Measurements from ENCODE around the gene GNAQ. TPM values are rescaled to one million over a fixed set of nuclear protein-coding genes. Genes with fewer than 3 reads are reported as not detected.

The GNAQ gene
- total RNA-seq, 1 experiment from 2014 or later: 0.51 TPM

DNA sequence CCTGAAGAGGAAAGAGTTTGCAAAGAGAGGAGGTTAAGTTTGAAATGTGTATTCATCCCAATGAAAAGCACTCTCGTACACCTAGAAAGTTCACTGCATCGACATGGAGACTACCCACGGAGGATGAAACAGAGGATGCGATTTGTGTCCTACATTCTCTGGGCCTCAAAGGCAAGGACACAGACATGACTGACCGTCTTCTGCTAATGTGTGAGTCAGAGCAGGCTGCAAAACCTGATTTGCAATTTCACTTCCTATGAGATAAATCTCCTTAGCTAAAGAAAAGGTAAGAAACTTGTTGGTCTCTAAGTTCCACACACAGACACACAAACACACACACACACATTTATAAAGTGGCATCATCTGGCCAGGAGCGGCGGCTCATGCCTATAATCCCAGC is 98.6 kb downstream of the GNAQ start:
- H3K4me3 ChIP-seq (ENCODE audit: low read length): no peak overlapping the region
- H4K20me1 ChIP-seq (ENCODE audit: low read length): no peaks in the 10 kb centered on the region
- H3K36me3 ChIP-seq (ENCODE audit: low read depth, low read length): no peaks in the 10 kb centered on the region
- H3K27ac ChIP-seq (ENCODE audit: low read length): no peak overlapping the region
- no peaks in the 10 kb centered on the region for H3K79me2 ChIP-seq (ENCODE audit: low read length)
- H3K4me1 ChIP-seq (ENCODE audit: insufficient read depth, low read length): peaks cover 8% of the 10 kb centered on the region; the same call in 1 of the 2 replicates
- H3K9ac ChIP-seq (ENCODE audit: low read length): no peak overlapping the region
- ChIA-PET POLR2A (ENCODE audit: unreplicated experiment) (no interaction called here), CTCF (no interaction called here)
- no peak for TF ChIP-seq EZH2 (IDR thresholded peaks at IDR 0.05; ENCODE audit: low read length, unreplicated experiment)
- no peak for TF ChIP-seq CTCF (conservative IDR thresholded peaks at IDR 0.05; ENCODE audit: low read depth, low read length)
- TF ChIP-seq EZH2phosphoT487 (IDR thresholded peaks at IDR 0.05; ENCODE audit: borderline replicate concordance, low read length): no peak
- ATAC-seq (no peak), DNase-seq (peak; percentile 64)
- no peaks in the 10 kb centered on the region for H3F3A ChIP-seq (ENCODE audit: low read length, unreplicated experiment)
- no peaks in the 10 kb centered on the region for H3K9me3 ChIP-seq (ENCODE audit: low read length)
- BruUV-seq (replicated peaks): no TSS peak
- no peak overlapping the region for H2AFZ ChIP-seq (ENCODE audit: low read length)
- H3K27me3 ChIP-seq (ENCODE audit: low read length): no peaks in the 10 kb centered on the region
- H3K9me2 ChIP-seq (replicated peaks; ENCODE audit: low read length): no peaks in the 10 kb centered on the region
- intact Hi-C loops (cut with micrococcal nuclease): no loop called here
- no peak overlapping the region for H3K4me2 ChIP-seq (ENCODE audit: low read length)

- H2AFZ ChIP-seq (ENCODE audit: low read length): no peak overlapping the region
- H4K20me1 ChIP-seq (ENCODE audit: low read length): no peaks in the 10 kb centered on the region
- no peak overlapping the region for H3K4me2 ChIP-seq (ENCODE audit: low read length)
- ChIA-PET CTCF (no interaction called here), POLR2A (ENCODE audit: unreplicated experiment) (no interaction called here)
- H3K27ac ChIP-seq (ENCODE audit: low read length): no peak overlapping the region
- no peak overlapping the region for H3K9ac ChIP-seq (ENCODE audit: low read length)
- H3K4me3 ChIP-seq (ENCODE audit: low read length): no peak overlapping the region
- no peaks in the 10 kb centered on the region for H3K9me3 ChIP-seq (ENCODE audit: low read length)
- DNase-seq (no peak), ATAC-seq (no peak)
- no peaks in the 10 kb centered on the region for H3K9me2 ChIP-seq (replicated peaks; ENCODE audit: low read length)
- H3K79me2 ChIP-seq (ENCODE audit: low read length): no peaks in the 10 kb centered on the region
- TF ChIP-seq CTCF (conservative IDR thresholded peaks at IDR 0.05; ENCODE audit: low read depth, low read length): no peak
- TF ChIP-seq EZH2phosphoT487 (IDR thresholded peaks at IDR 0.05; ENCODE audit: borderline replicate concordance, low read length): no peak
- no peak for TF ChIP-seq EZH2 (IDR thresholded peaks at IDR 0.05; ENCODE audit: low read length, unreplicated experiment)
- intact Hi-C loops (cut with micrococcal nuclease): no loop called here
- peaks cover 31% of the 10 kb centered on the region for H3K4me1 ChIP-seq (ENCODE audit: insufficient read depth, low read length)
- no peaks in the 10 kb centered on the region for H3F3A ChIP-seq (ENCODE audit: low read length, unreplicated experiment)
- H3K27me3 ChIP-seq (ENCODE audit: low read length): no peaks in the 10 kb centered on the region
- H3K36me3 ChIP-seq (ENCODE audit: low read depth, low read length): no peaks in the 10 kb centered on the region
- BruUV-seq (replicated peaks): no TSS peak
These were observed 101.7 kb downstream of the GNAQ start for GRCh38 chr9:77929942-77930341.

DNA sequence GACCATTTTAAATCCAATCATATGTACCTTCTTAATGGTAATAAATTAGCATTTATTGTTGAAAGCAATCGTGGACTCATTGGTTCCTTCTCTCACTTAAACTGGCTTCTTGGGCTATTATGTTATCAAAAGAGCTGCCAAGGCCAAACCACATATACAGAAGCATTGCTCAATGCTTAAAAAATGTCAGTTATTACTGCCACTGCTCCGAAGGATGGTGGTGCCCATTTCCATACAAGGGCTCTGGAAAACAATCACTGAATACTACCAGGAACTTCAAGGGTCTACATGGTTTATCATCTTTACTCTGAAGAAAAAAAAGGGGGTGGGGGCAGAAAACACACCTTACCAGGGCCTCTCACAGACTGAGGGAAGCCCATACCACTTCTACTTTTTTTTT is 104.3 kb downstream of the GNAQ start:
- peak; percentile 27; the same call in 1 of the 2 replicates for ATAC-seq
- Histone ChIP-seq H3K9me2 (replicated peaks; ENCODE audit: low read length) (no peaks in the 10 kb centered on the region), H3F3A (ENCODE audit: low read length, unreplicated experiment) (no peaks in the 10 kb centered on the region), H4K20me1 (ENCODE audit: low read length) (no peaks in the 10 kb centered on the region), H3K4me2 (ENCODE audit: low read length) (peak overlapping the region; percentile 45; the same call in 1 of the 2 replicates), H3K9me3 (ENCODE audit: low read length) (no peaks in the 10 kb centered on the region), H3K79me2 (ENCODE audit: low read length) (no peaks in the 10 kb centered on the region), H3K4me1 (ENCODE audit: insufficient read depth, low read length) (peaks cover 22% of the 10 kb centered on the region), H3K4me3 (ENCODE audit: low read length) (no peak overlapping the region), H3K27ac (ENCODE audit: low read length) (no peak overlapping the region), H3K9ac (ENCODE audit: low read length) (no peak overlapping the region), H2AFZ (ENCODE audit: low read length) (no peak overlapping the region), H3K27me3 (ENCODE audit: low read length) (no peaks in the 10 kb centered on the region), H3K36me3 (ENCODE audit: low read depth, low read length) (no peaks in the 10 kb centered on the region)
- DNase-seq: peak; percentile 22
- no TSS peak for BruUV-seq (replicated peaks)
- intact Hi-C loops (cut with micrococcal nuclease): no loop called here
- TF ChIP-seq EZH2phosphoT487 (IDR thresholded peaks at IDR 0.05; ENCODE audit: borderline replicate concordance, low read length): no peak
- TF ChIP-seq CTCF (conservative IDR thresholded peaks at IDR 0.05; ENCODE audit: low read depth, low read length): no peak
- no peak for TF ChIP-seq EZH2 (IDR thresholded peaks at IDR 0.05; ENCODE audit: low read length, unreplicated experiment)
- ChIA-PET POLR2A (ENCODE audit: unreplicated experiment) (no interaction called here), CTCF (no interaction called here)
